Thyroid gland (tissue), 4 donors: ENCODE results near the gene HSFX2. TPM values are rescaled to one million over a fixed set of nuclear protein-coding genes. Genes with fewer than 3 reads are reported as not detected.

ENCODE experiments used
- DNase-seq, 2 donors: peaks; one replicate each; pipeline ENCODE4 v3.0.0-alpha.2; 2019
- H3K27ac ChIP-seq, 3 donors: fragments of 200-600 bp; sonication (generic); 1 replicate in 2 of 3; 2 replicates in 1 of 3; pipeline ENCODE4 v1.5.1; 2016 to 2019; ENCODE audit warnings: mild to moderate bottlenecking in 1 of 3, moderate library complexity in 1 of 3
- H3K27me3 ChIP-seq: fragments of 200-600 bp; sonication (generic); one replicate; pipeline ENCODE4 v1.5.1; 2019
- H3K36me3 ChIP-seq, 2 donors: fragments of 200-600 bp; sonication (generic); one replicate each; pipeline ENCODE4 v1.5.1; 2016 to 2019
- H3K4me1 ChIP-seq, 2 donors: fragments of 200-600 bp; sonication (generic); one replicate each; pipeline ENCODE4 v1.5.1; 2017 to 2019
- H3K4me3 ChIP-seq, 3 donors: fragments of 200-600 bp; sonication (generic); replicated peaks in 1 of 3; 1 replicate in 2 of 3; 2 replicates in 1 of 3; pipeline ENCODE4 v1.5.1; 2016; ENCODE audit warnings: mild to moderate bottlenecking in 1 of 3
- H3K9me3 ChIP-seq: fragments of 200-600 bp; sonication (generic); one replicate; pipeline ENCODE4 v1.5.1; 2017
- CTCF ChIP-seq, 6 experiments: fragments of 200-600 bp in 3 of 6; fragments of 450-650 bp in 3 of 6; sonication (generic) in 3 of 6; IDR thresholded peaks; one replicate each; pipeline ENCODE4 v1.5.1; 2016 to 2019; ENCODE audit warnings: antibody characterized with exemption in 6 of 6, mild to moderate bottlenecking in 2 of 6, inconsistent platforms in 1 of 6, moderate library complexity in 1 of 6
- POLR2A ChIP-seq, 2 donors: fragments of 450-650 bp; IDR thresholded peaks; one replicate each; pipeline ENCODE4 v1.6.1; 2017; ENCODE audit warnings: antibody characterized with exemption in 2 of 2, mild to moderate bottlenecking in 2 of 2, moderate library complexity in 1 of 2
- WGBS, 2 donors: methylation state at CpG; one replicate each; pipeline ENCODE4 v1.1.5; 2017; 5-methylcytosine and 5-hydroxymethylcytosine counted together
- intact Hi-C: fragments of 100-400 bp; cut with DNase I; formaldehyde crosslinking; loops from one replicate; pipeline ENCODE4 v1.15.1; 2023
- total RNA-seq, 4 donors: library from RNA; depleted of rRNA; stranded (reverse); fragments of >200 nt; gene quantifications; one replicate each; pipeline ENCODE4 v1.2.3, GENCODE V29; 2016

HSFX2 gene
- total RNA-seq, 4 donors from 2014 or later: 0.81 TPM; not detected in 3

GRCh38 chrX:149638860-149639259, 43.7 kb upstream of the HSFX2 start:
- no peak overlapping the region for H3K4me3 ChIP-seq
- H3K27ac ChIP-seq: no peak overlapping the region
- no peaks in the 10 kb centered on the region for H3K27me3 ChIP-seq
- no peak for DNase-seq
- H3K4me1 ChIP-seq: no peaks in the 10 kb centered on the region
- TF ChIP-seq POLR2A (IDR thresholded peaks at IDR 0.05) (no peak), CTCF (IDR thresholded peaks at IDR 0.05) (no peak)
- no peaks in the 10 kb centered on the region for H3K9me3 ChIP-seq
- H3K36me3 ChIP-seq: no peaks in the 10 kb centered on the region
- intact Hi-C loops: no loop called here

- H3K27ac ChIP-seq: no peak overlapping the region
- intact Hi-C loops: no loop called here
- H3K4me1 ChIP-seq: peaks cover 0 to 8% of the 10 kb centered on the region in 2 donors
- no peaks in the 10 kb centered on the region for H3K27me3 ChIP-seq
- no peaks in the 10 kb centered on the region for H3K36me3 ChIP-seq
- H3K4me3 ChIP-seq: no peak overlapping the region
- no peak for TF ChIP-seq POLR2A (IDR thresholded peaks at IDR 0.05)
- TF ChIP-seq CTCF (IDR thresholded peaks at IDR 0.05): no peak
- no peak for DNase-seq
- no peaks in the 10 kb centered on the region for H3K9me3 ChIP-seq
These were observed 38.4 kb upstream of the HSFX2 start for GRCh38 chrX:149633511-149633910.

- Histone ChIP-seq H3K4me3 (peak within 1 kb of the TSS; percentile 15 to 49 (median 42)), H3K27me3 (no peaks in the 10 kb centered on the region), H3K36me3 (no peaks in the 10 kb centered on the region), H3K27ac (peak within 1 kb of the TSS in 2 of 3 donors; percentile 36 to 38), H3K9me3 (no peaks in the 10 kb centered on the region), H3K4me1 (peaks cover 0 to 8% of the 10 kb centered on the region in 2 donors)
- DNase-seq: peak; percentile 70 to 74
- intact Hi-C loops: no loop called here
- TF ChIP-seq POLR2A (IDR thresholded peaks at IDR 0.05): no peak
- TF ChIP-seq CTCF (IDR thresholded peaks at IDR 0.05): no peak
- 0% methylated on average over 3 to 8 of the region's 102 CpGs for WGBS, 2 donors
These were observed 36.4 kb upstream of the HSFX2 start, which contains the start of gene TMEM185A for GRCh38 chrX:149631234-149632165. Gene TMEM185A (minus strand): TSS chrX:149631792. CDS start chrX:149631580, 212 bp downstream.

GRCh38 chrX:149630681-149631233, 35.6 kb upstream of the HSFX2 start:
- Histone ChIP-seq H3K27ac (peak overlapping the region in 2 of 3 donors; percentile 36 to 38), H3K9me3 (no peaks in the 10 kb centered on the region), H3K27me3 (no peaks in the 10 kb centered on the region), H3K4me3 (peak overlapping the region; percentile 15 to 49 (median 42)), H3K36me3 (no peaks in the 10 kb centered on the region), H3K4me1 (peaks cover 0 to 8% of the 10 kb centered on the region in 2 donors)
- TF ChIP-seq CTCF (IDR thresholded peaks at IDR 0.05) (peak in 1 of 6 experiments; percentile 22), POLR2A (IDR thresholded peaks at IDR 0.05) (no peak)
- peak; percentile 8 to 14 for DNase-seq
- 2 to 3% methylated on average over 16 of the region's 16 CpGs for WGBS, 2 donors
- intact Hi-C loops: no loop called here
